Panc1 (cell line): Measurements from ENCODE around the gene CD300E.

Experiments used
- TF ChIP-seq, protein P1 (sequence below): fragments of 450-650 bp; IDR thresholded peaks from 2 replicates; pipeline ENCODE4 v1.5.1; 2017; ENCODE audit warnings: mild to moderate bottlenecking
- TF ChIP-seq, protein P2 (sequence below), 2 experiments: IDR thresholded peaks; 2 replicates each; pipeline ENCODE4 v1.6.1; 2011 to 2012; ENCODE audit warnings: low read depth in 2 of 2, control low read depth in 1 of 2, low read length in 1 of 2, mild to moderate bottlenecking in 1 of 2, moderate library complexity in 1 of 2; ENCODE audit not compliant: insufficient read depth in 1 of 2

DNA sequence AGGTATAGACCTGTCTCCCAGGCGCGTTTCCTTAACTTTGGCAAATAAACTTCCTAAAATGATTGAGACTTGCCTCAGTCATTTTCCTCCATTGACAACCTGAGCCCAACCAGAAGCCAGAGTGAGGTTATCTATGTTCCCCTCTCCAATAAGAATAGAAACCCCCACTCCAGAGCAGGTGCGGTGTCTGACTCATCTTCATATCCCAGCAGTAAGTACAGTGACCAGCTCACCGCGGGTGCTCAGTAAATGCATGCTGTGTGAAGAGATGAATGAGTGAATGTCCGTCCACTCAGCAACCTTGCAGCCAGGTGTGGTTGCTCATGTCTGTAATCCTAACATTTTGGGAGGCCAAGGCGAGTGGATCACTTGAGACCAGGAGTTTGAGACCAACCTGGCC lies 19.5 kb upstream of the CD300E start:
- TF ChIP-seq, protein P1, sequence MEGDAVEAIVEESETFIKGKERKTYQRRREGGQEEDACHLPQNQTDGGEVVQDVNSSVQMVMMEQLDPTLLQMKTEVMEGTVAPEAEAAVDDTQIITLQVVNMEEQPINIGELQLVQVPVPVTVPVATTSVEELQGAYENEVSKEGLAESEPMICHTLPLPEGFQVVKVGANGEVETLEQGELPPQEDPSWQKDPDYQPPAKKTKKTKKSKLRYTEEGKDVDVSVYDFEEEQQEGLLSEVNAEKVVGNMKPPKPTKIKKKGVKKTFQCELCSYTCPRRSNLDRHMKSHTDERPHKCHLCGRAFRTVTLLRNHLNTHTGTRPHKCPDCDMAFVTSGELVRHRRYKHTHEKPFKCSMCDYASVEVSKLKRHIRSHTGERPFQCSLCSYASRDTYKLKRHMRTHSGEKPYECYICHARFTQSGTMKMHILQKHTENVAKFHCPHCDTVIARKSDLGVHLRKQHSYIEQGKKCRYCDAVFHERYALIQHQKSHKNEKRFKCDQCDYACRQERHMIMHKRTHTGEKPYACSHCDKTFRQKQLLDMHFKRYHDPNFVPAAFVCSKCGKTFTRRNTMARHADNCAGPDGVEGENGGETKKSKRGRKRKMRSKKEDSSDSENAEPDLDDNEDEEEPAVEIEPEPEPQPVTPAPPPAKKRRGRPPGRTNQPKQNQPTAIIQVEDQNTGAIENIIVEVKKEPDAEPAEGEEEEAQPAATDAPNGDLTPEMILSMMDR, result no peak
- TF ChIP-seq, protein P2, sequence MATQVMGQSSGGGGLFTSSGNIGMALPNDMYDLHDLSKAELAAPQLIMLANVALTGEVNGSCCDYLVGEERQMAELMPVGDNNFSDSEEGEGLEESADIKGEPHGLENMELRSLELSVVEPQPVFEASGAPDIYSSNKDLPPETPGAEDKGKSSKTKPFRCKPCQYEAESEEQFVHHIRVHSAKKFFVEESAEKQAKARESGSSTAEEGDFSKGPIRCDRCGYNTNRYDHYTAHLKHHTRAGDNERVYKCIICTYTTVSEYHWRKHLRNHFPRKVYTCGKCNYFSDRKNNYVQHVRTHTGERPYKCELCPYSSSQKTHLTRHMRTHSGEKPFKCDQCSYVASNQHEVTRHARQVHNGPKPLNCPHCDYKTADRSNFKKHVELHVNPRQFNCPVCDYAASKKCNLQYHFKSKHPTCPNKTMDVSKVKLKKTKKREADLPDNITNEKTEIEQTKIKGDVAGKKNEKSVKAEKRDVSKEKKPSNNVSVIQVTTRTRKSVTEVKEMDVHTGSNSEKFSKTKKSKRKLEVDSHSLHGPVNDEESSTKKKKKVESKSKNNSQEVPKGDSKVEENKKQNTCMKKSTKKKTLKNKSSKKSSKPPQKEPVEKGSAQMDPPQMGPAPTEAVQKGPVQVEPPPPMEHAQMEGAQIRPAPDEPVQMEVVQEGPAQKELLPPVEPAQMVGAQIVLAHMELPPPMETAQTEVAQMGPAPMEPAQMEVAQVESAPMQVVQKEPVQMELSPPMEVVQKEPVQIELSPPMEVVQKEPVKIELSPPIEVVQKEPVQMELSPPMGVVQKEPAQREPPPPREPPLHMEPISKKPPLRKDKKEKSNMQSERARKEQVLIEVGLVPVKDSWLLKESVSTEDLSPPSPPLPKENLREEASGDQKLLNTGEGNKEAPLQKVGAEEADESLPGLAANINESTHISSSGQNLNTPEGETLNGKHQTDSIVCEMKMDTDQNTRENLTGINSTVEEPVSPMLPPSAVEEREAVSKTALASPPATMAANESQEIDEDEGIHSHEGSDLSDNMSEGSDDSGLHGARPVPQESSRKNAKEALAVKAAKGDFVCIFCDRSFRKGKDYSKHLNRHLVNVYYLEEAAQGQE (IDR thresholded peaks at IDR 0.05; ENCODE audit: insufficient read depth in 1 of 2, low read depth in 2 of 2, low read length in 1 of 2), result no peak
